ENCODE data around the gene LRRTM4.

DNA sequence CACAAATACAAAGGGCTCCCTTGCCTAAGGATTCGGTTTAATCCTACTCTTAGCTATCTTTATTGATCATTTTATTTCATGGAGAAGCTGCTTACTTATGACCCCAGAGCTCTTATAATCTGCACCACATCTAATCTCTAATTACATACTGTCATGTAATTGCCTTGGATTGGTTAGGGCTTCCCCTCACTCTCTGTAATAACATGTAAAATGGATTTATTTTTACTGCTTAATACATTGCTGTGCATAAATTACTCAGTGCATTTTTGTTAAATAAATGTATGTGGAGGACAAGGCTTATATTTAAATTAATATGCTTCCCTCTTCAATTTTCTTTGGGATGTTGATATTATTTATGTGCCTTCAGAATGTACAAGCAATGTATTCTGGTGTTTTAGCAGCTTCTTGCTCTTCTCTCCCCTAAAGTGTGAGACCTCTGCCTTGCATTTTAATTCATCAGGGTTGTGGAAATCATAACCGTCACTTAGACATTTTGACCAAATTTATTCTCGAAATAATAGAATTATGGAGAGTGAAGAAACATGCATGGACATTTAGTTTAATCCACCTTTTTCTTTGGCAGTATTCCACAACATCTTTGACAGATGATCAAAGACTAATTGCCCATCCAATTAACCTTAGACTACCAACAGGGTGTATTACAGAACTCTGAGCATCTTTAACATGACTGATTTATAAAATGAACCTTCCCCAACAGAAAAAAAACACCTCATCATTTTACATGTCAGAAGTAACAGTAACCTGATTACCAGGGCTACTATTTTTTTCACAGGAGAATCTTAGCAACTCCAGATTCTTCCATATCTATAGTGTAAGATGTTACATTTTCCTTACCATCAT is 692.6 kb downstream of the LRRTM4 start:
- TF ChIP-seq, protein P1, sequence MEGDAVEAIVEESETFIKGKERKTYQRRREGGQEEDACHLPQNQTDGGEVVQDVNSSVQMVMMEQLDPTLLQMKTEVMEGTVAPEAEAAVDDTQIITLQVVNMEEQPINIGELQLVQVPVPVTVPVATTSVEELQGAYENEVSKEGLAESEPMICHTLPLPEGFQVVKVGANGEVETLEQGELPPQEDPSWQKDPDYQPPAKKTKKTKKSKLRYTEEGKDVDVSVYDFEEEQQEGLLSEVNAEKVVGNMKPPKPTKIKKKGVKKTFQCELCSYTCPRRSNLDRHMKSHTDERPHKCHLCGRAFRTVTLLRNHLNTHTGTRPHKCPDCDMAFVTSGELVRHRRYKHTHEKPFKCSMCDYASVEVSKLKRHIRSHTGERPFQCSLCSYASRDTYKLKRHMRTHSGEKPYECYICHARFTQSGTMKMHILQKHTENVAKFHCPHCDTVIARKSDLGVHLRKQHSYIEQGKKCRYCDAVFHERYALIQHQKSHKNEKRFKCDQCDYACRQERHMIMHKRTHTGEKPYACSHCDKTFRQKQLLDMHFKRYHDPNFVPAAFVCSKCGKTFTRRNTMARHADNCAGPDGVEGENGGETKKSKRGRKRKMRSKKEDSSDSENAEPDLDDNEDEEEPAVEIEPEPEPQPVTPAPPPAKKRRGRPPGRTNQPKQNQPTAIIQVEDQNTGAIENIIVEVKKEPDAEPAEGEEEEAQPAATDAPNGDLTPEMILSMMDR (conservative IDR thresholded peaks at IDR 0.05; ENCODE audit: low read length), result no peak
- no peak for TF ChIP-seq EZH2phosphoT487 (IDR thresholded peaks at IDR 0.05; ENCODE audit: borderline replicate concordance, low read depth, low read length)
